Measurements from ENCODE around the gene DLG4. TPM values are rescaled to one million over a fixed set of nuclear protein-coding genes. Genes with fewer than 3 reads are reported as not detected.

DLG4 gene
- total RNA-seq, 4 donors from 2014 or later: 2.6 to 15.7 (median 9.4) TPM

GRCh38 chr17:7225711-7226331 is 6.2 kb upstream of the DLG4 start:
- TF ChIP-seq CTCF (IDR thresholded peaks at IDR 0.05): no peak
- TF ChIP-seq POLR2A (IDR thresholded peaks at IDR 0.05): no peak
- no peak for DNase-seq
- Histone ChIP-seq H3K9me3 (no peaks in the 10 kb centered on the region), H3K4me3 (no peak overlapping the region), H3K4me1 (peaks cover 0 to 13% (median 3%) of the 10 kb centered on the region in 4 donors), H3K27ac (no peak overlapping the region), H3K27me3 (no peaks in the 10 kb centered on the region), H3K36me3 (peaks cover 0 to 89% (median 0%) of the 10 kb centered on the region in 3 donors)

GRCh38 chr17:7224661-7225111 is 5.0 kb upstream of the DLG4 start:
- TF ChIP-seq POLR2A (IDR thresholded peaks at IDR 0.05) (no peak), CTCF (IDR thresholded peaks at IDR 0.05) (no peak)
- no peak overlapping the region for H3K4me3 ChIP-seq
- H3K9me3 ChIP-seq: no peaks in the 10 kb centered on the region
- DNase-seq: no peak
- H3K36me3 ChIP-seq: peaks cover 0 to 78% (median 0%) of the 10 kb centered on the region in 3 donors
- no peaks in the 10 kb centered on the region for H3K27me3 ChIP-seq
- peaks cover 0 to 18% (median 5%) of the 10 kb centered on the region in 4 donors for H3K4me1 ChIP-seq
- H3K27ac ChIP-seq: peak overlapping the region in 1 of 4 donors; percentile 100

- peak overlapping the region in 1 of 4 donors; percentile 100 for H3K27ac ChIP-seq
- peaks cover 3 to 23% (median 9%) of the 10 kb centered on the region in 4 donors for H3K4me1 ChIP-seq
Observed at GRCh38 chr17:7224110-7224509, 4.5 kb upstream of the DLG4 start.

GRCh38 chr17:7223375-7223774 is 3.7 kb upstream of the DLG4 start:
- no peak overlapping the region for H3K4me3 ChIP-seq
- H3K27ac ChIP-seq: peak overlapping the region in 1 of 4 donors; percentile 100
- peaks cover 0 to 66% (median 0%) of the 10 kb centered on the region in 3 donors for H3K36me3 ChIP-seq
- no peaks in the 10 kb centered on the region for H3K9me3 ChIP-seq
- H3K27me3 ChIP-seq: no peaks in the 10 kb centered on the region
- H3K4me1 ChIP-seq: peaks cover 5 to 29% (median 11%) of the 10 kb centered on the region in 4 donors
- no peak for TF ChIP-seq CTCF (IDR thresholded peaks at IDR 0.05)
- no peak for TF ChIP-seq POLR2A (IDR thresholded peaks at IDR 0.05)
- DNase-seq: no peak

More at GRCh38 chr17:7224110-7224509, 4.5 kb upstream of the DLG4 start:
- Histone ChIP-seq H3K27me3 (no peaks in the 10 kb centered on the region), H3K36me3 (peaks cover 0 to 72% (median 0%) of the 10 kb centered on the region in 3 donors), H3K9me3 (no peaks in the 10 kb centered on the region), H3K4me3 (no peak overlapping the region)
- TF ChIP-seq CTCF (IDR thresholded peaks at IDR 0.05): no peak
- TF ChIP-seq POLR2A (IDR thresholded peaks at IDR 0.05): no peak
- DNase-seq: no peak

- peaks cover 5 to 33% (median 13%) of the 10 kb centered on the region in 4 donors for H3K4me1 ChIP-seq
- H3K36me3 ChIP-seq: peaks cover 0 to 63% (median 0%) of the 10 kb centered on the region in 3 donors
- no peaks in the 10 kb centered on the region for H3K27me3 ChIP-seq
- DNase-seq: no peak
- TF ChIP-seq CTCF (IDR thresholded peaks at IDR 0.05): no peak
- no peak for TF ChIP-seq POLR2A (IDR thresholded peaks at IDR 0.05)
- H3K4me3 ChIP-seq: no peak overlapping the region
- H3K9me3 ChIP-seq: no peaks in the 10 kb centered on the region
- H3K27ac ChIP-seq: peak overlapping the region in 1 of 4 donors; percentile 100
Observed at GRCh38 chr17:7222972-7223292, 3.3 kb upstream of the DLG4 start.

Measured in Peyer's patch (tissue), 4 donors.